Gastroesophageal sphincter (tissue), 4 donors: ENCODE results near the gene OTULIN. TPM values are rescaled to one million over a fixed set of nuclear protein-coding genes. Genes with fewer than 3 reads are reported as not detected.

Source experiments
- ATAC-seq: fragments of 150-250 bp; one replicate; pipeline ENCODE4 v1.9.1; 2016; ENCODE audit warnings: mild to moderate bottlenecking, moderate library complexity
- H3K27ac ChIP-seq, 4 donors: fragments of 200-600 bp; sonication (generic) in 3 of 4; 1 replicate in 3 of 4; 2 replicates in 1 of 4; pipeline ENCODE4 v1.5.1; 2016 to 2019
- H3K27me3 ChIP-seq: fragments of 200-600 bp; sonication (generic); one replicate; pipeline ENCODE4 v1.5.1; 2019
- H3K36me3 ChIP-seq, 2 donors: fragments of 200-600 bp; sonication (generic); one replicate each; pipeline ENCODE4 v1.5.1; 2019; ENCODE audit warnings: control low read depth in 1 of 2
- H3K4me1 ChIP-seq, 3 donors: fragments of 200-600 bp; sonication (generic); 1 replicate in 2 of 3; 2 replicates in 1 of 3; pipeline ENCODE4 v1.5.1; 2016 to 2019; ENCODE audit warnings: control low read depth in 2 of 3
- H3K4me3 ChIP-seq, 2 donors: fragments of 200-600 bp; sonication (generic); one replicate each; pipeline ENCODE4 v1.5.1; 2019; ENCODE audit warnings: mild to moderate bottlenecking in 1 of 2, moderate library complexity in 1 of 2
- H3K9me3 ChIP-seq, 3 donors: fragments of 200-600 bp; sonication (generic); one replicate each; pipeline ENCODE4 v1.5.1; 2017 to 2019; ENCODE audit warnings: control low read depth in 2 of 3
- EP300 ChIP-seq: sonication (generic); formaldehyde crosslinking; IDR thresholded peaks from one replicate; pipeline ENCODE4 v1.6.1; 2017; ENCODE audit warnings: antibody characterized with exemption, mild to moderate bottlenecking
- POLR2A ChIP-seq, 2 donors: fragments of 450-650 bp; IDR thresholded peaks; one replicate each; pipeline ENCODE4 v1.6.1; 2017; ENCODE audit warnings: antibody characterized with exemption in 2 of 2, mild to moderate bottlenecking in 2 of 2, moderate library complexity in 1 of 2
- POLR2AphosphoS5 ChIP-seq: sonication (generic); formaldehyde crosslinking; IDR thresholded peaks from one replicate; pipeline ENCODE4 v1.6.1; 2017; ENCODE audit warnings: antibody characterized with exemption
- WGBS, 2 donors: methylation state at CpG; one replicate each; pipeline ENCODE4 v1.1.5; 2018; ENCODE audit warnings: low coverage in 1 of 2; 5-methylcytosine and 5-hydroxymethylcytosine counted together
- total RNA-seq, 4 donors: library from RNA; depleted of rRNA; stranded (reverse); fragments of >200 nt; gene quantifications; one replicate each; pipeline ENCODE4 v1.1.0, GENCODE V29; 2016
- TF ChIP-seq, protein P1 (sequence below), 4 experiments: fragments of 200-600 bp in 2 of 4; fragments of 450-650 bp in 2 of 4; sonication (generic) in 1 of 4; IDR thresholded peaks; one replicate each; pipeline ENCODE4 v1.5.1; 2017 to 2019; ENCODE audit warnings: antibody characterized with exemption in 4 of 4, mild to moderate bottlenecking in 2 of 4, moderate library complexity in 2 of 4

The OTULIN gene
- total RNA-seq, 4 donors from 2014 or later = 19.5 to 27.1 (median 23.6) TPM

DNA sequence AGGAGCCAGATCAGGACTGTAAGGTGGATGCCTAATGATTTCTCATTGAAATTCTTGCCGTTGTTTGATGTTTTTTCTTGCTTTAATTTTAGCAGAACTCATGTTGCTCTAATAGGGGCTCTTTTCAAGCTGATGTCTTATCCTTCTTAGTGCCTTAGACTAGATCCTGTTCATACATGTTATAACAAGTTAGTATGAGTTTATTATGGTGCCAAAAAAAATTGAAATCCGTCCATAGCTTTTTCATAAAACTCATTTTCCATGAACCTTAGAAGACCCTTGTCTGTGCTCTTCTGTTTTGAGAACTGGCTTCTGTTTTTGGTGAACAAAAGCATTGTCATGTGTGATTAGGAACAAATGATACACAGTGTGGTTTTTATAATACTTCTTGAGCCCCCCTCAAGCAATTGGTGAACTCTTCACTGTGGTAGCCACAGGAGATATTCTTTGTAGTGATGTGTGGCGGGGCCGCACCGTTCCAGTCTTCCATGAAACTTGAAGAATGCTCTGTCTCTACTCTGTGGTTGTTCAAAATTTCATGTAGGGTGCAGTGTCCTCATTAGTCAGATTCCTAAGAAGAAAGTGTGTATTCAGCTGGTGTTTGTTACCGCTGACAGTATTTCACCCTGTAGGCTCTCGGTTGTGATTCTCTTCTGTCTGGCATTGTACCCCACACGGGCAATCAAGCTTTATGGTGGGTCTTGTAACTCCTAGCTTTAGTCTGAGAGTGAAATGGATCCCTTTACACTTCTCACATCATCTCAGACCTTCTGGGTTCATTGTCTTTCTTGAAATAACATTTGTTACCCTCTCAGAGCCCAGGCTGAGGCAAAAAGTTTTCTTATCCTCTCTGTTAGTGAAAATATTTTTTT lies 10.7 kb downstream of the OTULIN start:
- Histone ChIP-seq H3K27me3 (no peaks in the 10 kb centered on the region), H3K4me3 (no peak overlapping the region), H3K27ac (peak overlapping the region in 1 of 4 donors; percentile 18), H3K9me3 (no peaks in the 10 kb centered on the region), H3K36me3 (peaks cover 0 to 34% of the 10 kb centered on the region in 2 donors), H3K4me1 (peaks cover 4 to 60% (median 13%) of the 10 kb centered on the region in 3 donors)
- 74 to 88% methylated on average over 8 of the region's 8 CpGs for WGBS, 2 donors
- no peak for ATAC-seq
- TF ChIP-seq POLR2A (IDR thresholded peaks at IDR 0.05) = no peak
- TF ChIP-seq EP300 = no peak
- TF ChIP-seq, protein P1, sequence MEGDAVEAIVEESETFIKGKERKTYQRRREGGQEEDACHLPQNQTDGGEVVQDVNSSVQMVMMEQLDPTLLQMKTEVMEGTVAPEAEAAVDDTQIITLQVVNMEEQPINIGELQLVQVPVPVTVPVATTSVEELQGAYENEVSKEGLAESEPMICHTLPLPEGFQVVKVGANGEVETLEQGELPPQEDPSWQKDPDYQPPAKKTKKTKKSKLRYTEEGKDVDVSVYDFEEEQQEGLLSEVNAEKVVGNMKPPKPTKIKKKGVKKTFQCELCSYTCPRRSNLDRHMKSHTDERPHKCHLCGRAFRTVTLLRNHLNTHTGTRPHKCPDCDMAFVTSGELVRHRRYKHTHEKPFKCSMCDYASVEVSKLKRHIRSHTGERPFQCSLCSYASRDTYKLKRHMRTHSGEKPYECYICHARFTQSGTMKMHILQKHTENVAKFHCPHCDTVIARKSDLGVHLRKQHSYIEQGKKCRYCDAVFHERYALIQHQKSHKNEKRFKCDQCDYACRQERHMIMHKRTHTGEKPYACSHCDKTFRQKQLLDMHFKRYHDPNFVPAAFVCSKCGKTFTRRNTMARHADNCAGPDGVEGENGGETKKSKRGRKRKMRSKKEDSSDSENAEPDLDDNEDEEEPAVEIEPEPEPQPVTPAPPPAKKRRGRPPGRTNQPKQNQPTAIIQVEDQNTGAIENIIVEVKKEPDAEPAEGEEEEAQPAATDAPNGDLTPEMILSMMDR (IDR thresholded peaks at IDR 0.05) = no peak
- TF ChIP-seq POLR2AphosphoS5 = no peak

GRCh38 chr5:14675865-14676300 lies 11.4 kb downstream of the OTULIN start:
- Histone ChIP-seq H3K27ac (peak overlapping the region in 2 of 4 donors; percentile 2 to 18), H3K4me3 (no peak overlapping the region), H3K36me3 (peaks cover 0 to 41% of the 10 kb centered on the region in 2 donors), H3K27me3 (no peaks in the 10 kb centered on the region), H3K4me1 (peaks cover 3 to 56% (median 13%) of the 10 kb centered on the region in 3 donors), H3K9me3 (no peaks in the 10 kb centered on the region)
- TF ChIP-seq POLR2AphosphoS5 = no peak
- TF ChIP-seq EP300 = no peak
- no peak for TF ChIP-seq POLR2A (IDR thresholded peaks at IDR 0.05)
- TF ChIP-seq, protein P1 (IDR thresholded peaks at IDR 0.05) = no peak
- 50 to 60% methylated on average over 4 to 6 of the region's 6 CpGs for WGBS, 2 donors
- ATAC-seq = no peak

GRCh38 chr5:14676320-14676719 lies 11.8 kb downstream of the OTULIN start:
- no peaks in the 10 kb centered on the region for H3K27me3 ChIP-seq
- TF ChIP-seq POLR2AphosphoS5 = no peak
- TF ChIP-seq, protein P1 (IDR thresholded peaks at IDR 0.05) = no peak
- TF ChIP-seq EP300 = no peak
- no peak for TF ChIP-seq POLR2A (IDR thresholded peaks at IDR 0.05)
- 50% methylated on average over 1 of the region's 3 CpGs; no CpG with 5 or more reads in 1 of the 2 donors for WGBS, 2 donors
- H3K4me1 ChIP-seq = peaks cover 0 to 52% (median 11%) of the 10 kb centered on the region in 3 donors
- H3K27ac ChIP-seq = peak overlapping the region in 2 of 4 donors; percentile 2 to 18
- H3K4me3 ChIP-seq = no peak overlapping the region
- H3K9me3 ChIP-seq = no peaks in the 10 kb centered on the region
- peak; percentile 51 for ATAC-seq
- H3K36me3 ChIP-seq = peaks cover 0 to 45% of the 10 kb centered on the region in 2 donors

DNA sequence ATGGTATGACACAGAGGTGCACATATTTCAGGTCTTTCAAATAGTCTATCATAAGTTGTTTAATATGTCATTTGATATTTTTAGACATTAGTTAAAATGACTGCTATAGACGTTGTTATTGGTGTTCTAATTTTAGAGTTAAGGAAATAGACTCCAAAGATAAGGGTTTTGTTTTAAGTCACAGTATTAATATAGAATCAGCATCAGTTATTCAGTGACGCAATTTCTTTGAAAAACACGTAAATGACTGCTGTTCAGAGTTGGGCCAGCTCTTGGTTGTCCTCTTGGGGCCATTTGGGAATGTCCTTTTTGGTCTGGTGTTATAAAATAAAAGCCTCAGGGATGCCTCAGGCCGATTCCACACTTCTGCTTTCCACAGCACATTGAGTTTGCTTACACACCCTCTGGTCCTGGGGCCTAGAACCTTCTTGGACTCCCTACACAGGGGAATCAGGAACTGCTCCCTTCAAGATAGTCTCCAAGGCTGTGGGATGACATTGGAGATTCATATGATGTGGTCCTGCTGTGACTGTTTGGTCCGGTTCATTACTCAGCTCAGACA lies 14.3 kb downstream of the OTULIN start:
- peaks cover 0 to 68% of the 10 kb centered on the region in 2 donors for H3K36me3 ChIP-seq
- no peaks in the 10 kb centered on the region for H3K27me3 ChIP-seq
- no peak overlapping the region for H3K27ac ChIP-seq
- no peak for ATAC-seq
- TF ChIP-seq POLR2AphosphoS5 (no peak), POLR2A (IDR thresholded peaks at IDR 0.05) (no peak), EP300 (no peak)
- TF ChIP-seq, protein P1 (IDR thresholded peaks at IDR 0.05) = no peak
- H3K4me3 ChIP-seq = no peak overlapping the region
- H3K9me3 ChIP-seq = no peaks in the 10 kb centered on the region
- 58 to 70% methylated on average over 5 of the region's 5 CpGs for WGBS, 2 donors
- peaks cover under 1 to 40% (median 5%) of the 10 kb centered on the region in 3 donors for H3K4me1 ChIP-seq
